Esophagus squamous epithelium (tissue), 4 donors: ENCODE results near the gene GPR62.

Source experiments
- POLR2A ChIP-seq, 4 donors: fragments of 450-650 bp; IDR thresholded peaks; one replicate each; pipeline ENCODE4 v1.6.1; 2017; ENCODE audit warnings: antibody characterized with exemption in 4 of 4, mild to moderate bottlenecking in 4 of 4, moderate library complexity in 3 of 4
- TF ChIP-seq, protein P1 (sequence below), 6 experiments: fragments of 450-650 bp in 4 of 6; fragments of 200-600 bp in 2 of 6; sonication (generic) in 2 of 6; IDR thresholded peaks; one replicate each; pipeline ENCODE4 v1.5.1; 2016 to 2019; ENCODE audit warnings: antibody characterized with exemption in 6 of 6, mild to moderate bottlenecking in 4 of 6, moderate library complexity in 4 of 6

DNA sequence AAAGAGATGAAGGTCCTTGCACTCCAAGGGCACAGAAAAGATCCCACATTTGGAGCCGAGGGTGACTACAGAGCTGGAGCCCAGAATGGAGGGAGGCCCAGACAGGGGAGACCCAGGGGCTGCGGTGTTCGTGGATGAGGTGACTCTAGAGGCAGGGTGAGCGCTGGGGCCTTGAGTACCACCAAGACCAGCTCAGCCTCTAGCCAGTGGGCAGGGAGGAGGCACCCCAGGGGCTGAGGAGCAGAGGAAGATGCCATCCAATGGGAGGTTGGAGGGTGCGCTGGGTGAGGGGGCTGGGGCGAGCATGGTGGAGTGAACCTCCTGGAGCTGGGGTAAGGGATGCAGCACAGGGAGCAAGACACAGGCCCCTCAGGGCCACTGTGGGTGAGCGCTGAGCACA is 26.7 kb upstream of the GPR62 start:
- TF ChIP-seq, protein P1, sequence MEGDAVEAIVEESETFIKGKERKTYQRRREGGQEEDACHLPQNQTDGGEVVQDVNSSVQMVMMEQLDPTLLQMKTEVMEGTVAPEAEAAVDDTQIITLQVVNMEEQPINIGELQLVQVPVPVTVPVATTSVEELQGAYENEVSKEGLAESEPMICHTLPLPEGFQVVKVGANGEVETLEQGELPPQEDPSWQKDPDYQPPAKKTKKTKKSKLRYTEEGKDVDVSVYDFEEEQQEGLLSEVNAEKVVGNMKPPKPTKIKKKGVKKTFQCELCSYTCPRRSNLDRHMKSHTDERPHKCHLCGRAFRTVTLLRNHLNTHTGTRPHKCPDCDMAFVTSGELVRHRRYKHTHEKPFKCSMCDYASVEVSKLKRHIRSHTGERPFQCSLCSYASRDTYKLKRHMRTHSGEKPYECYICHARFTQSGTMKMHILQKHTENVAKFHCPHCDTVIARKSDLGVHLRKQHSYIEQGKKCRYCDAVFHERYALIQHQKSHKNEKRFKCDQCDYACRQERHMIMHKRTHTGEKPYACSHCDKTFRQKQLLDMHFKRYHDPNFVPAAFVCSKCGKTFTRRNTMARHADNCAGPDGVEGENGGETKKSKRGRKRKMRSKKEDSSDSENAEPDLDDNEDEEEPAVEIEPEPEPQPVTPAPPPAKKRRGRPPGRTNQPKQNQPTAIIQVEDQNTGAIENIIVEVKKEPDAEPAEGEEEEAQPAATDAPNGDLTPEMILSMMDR (IDR thresholded peaks at IDR 0.05), result no peak
- TF ChIP-seq POLR2A (IDR thresholded peaks at IDR 0.05), result no peak
